HepG2 (cell line): ENCODE results near the gene DNAH9. TPM values are rescaled to one million over a fixed set of nuclear protein-coding genes. Genes with fewer than 3 reads are reported as not detected.

Experiments
- FOXK2 ChIP-seq: fragments of 450-650 bp; IDR thresholded peaks from 2 replicates; pipeline ENCODE4 v1.6.1; 2016
- HMG20B ChIP-seq: conservative IDR thresholded peaks from 2 replicates; pipeline ENCODE4 v1.6.1; 2016; ENCODE audit warnings: missing genetic modification reagents, missing compliant biosample characterization
- NFKB2 ChIP-seq: sonication (generic); formaldehyde crosslinking; IDR thresholded peaks from 2 replicates; pipeline ENCODE4 v1.4.0; 2020; ENCODE audit warnings: missing genetic modification reagents, borderline replicate concordance
- TCF7L2 ChIP-seq: IDR thresholded peaks from 2 replicates; pipeline ENCODE4 v1.6.1; 2011; ENCODE audit warnings: mild to moderate bottlenecking, low read depth, low read length, moderate library complexity
- ZFYVE20 ChIP-seq: sonication (generic); formaldehyde crosslinking; IDR thresholded peaks from 2 replicates; pipeline ENCODE4 v1.8.0; 2023; ENCODE audit warnings: low read depth, mild to moderate bottlenecking, moderate library complexity, missing genetic modification reagents, borderline replicate concordance
- ZNF101 ChIP-seq: sonication (generic); formaldehyde crosslinking; IDR thresholded peaks from 2 replicates; pipeline ENCODE4 v1.4.0; 2020; ENCODE audit warnings: mild to moderate bottlenecking, low read depth, missing genetic modification reagents, borderline replicate concordance
- ZNF33B ChIP-seq: sonication (generic); formaldehyde crosslinking; IDR thresholded peaks from 2 replicates; pipeline ENCODE4 v1.5.1; 2020; ENCODE audit warnings: mild to moderate bottlenecking, missing genetic modification reagents
- ZNF383 ChIP-seq: sonication (generic); formaldehyde crosslinking; IDR thresholded peaks from 2 replicates; pipeline ENCODE4 v1.4.0; 2020; ENCODE audit warnings: missing genetic modification reagents, mild to moderate bottlenecking, borderline replicate concordance
- polyA plus RNA-seq, 8 experiments: library from polyadenylated mRNA; depleted of rRNA in 3 of 8; stranded (reverse) in 7 of 8; unstranded in 1 of 8; fragments of >200 nt; fragmentation: Illumina TruSeq in 4 of 8; extraction: Trizol in 4 of 8; gene quantifications; 2 replicates each; pipeline versions ENCODE4 v1.2.1 to v1.2.3, GENCODE V29; 2011 to 2016; ENCODE audit warnings: low read depth in 4 of 8, missing spikeins in 1 of 8, mixed read lengths in 1 of 8; ENCODE audit not compliant: insufficient read depth in 1 of 8
- total RNA-seq, 5 experiments: library from RNA; depleted of rRNA; stranded (reverse); fragments of >200 nt; fragmentation: Illumina TruSeq; extraction: Trizol; gene quantifications; 2 replicates each; pipeline ENCODE4 v1.2.3, GENCODE V29; 2016; ENCODE audit warnings: low read depth in 1 of 5
- TF ChIP-seq, protein P1 (sequence below): sonication (generic); formaldehyde crosslinking; IDR thresholded peaks from 2 replicates; pipeline ENCODE4 v1.8.0; 2023; ENCODE audit warnings: mild to moderate bottlenecking, missing genetic modification reagents
- TF ChIP-seq, protein P2 (sequence below): sonication (generic); formaldehyde crosslinking; IDR thresholded peaks from 2 replicates; pipeline ENCODE4 v1.4.0; 2020; ENCODE audit warnings: missing genetic modification reagents
- TF ChIP-seq, protein P3 (sequence below): IDR thresholded peaks from 2 replicates; pipeline ENCODE4 v1.6.1; 2016

The DNAH9 gene
- total and polyA plus RNA-seq, 2 of the 13 experiments (the other 11 are each of a cell fraction or from before 2014, with no cell fraction given), result not detected

DNA sequence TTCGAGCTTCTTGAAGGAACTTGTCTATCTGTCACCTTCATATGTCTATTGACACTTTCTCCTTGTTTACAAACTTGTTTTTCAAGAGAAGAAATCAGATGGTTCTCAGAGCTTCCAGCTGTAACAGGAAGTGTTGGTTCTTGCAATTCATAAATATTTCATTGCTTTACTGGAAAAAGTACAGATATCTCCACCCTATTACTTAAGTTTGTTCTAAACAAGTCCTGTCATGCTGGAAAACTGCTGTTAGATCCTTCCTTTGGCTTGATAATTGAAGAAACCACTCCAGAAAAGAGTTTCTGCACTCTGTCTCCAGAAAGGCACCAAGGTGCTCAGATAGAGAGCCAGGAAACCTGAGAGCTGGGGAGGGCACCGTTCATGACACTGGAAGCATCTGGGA is 181.6 kb downstream of the DNAH9 start (continued):
- TF ChIP-seq, protein P1, sequence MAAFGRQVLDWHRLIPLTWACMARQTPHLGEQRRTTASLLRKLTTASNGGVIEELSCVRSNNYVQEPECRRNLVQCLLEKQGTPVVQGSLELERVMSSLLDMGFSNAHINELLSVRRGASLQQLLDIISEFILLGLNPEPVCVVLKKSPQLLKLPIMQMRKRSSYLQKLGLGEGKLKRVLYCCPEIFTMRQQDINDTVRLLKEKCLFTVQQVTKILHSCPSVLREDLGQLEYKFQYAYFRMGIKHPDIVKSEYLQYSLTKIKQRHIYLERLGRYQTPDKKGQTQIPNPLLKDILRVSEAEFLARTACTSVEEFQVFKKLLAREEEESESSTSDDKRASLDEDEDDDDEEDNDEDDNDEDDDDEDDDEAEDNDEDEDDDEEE (CRISPR knock-in tag), result no peak
- TF ChIP-seq, protein P2, sequence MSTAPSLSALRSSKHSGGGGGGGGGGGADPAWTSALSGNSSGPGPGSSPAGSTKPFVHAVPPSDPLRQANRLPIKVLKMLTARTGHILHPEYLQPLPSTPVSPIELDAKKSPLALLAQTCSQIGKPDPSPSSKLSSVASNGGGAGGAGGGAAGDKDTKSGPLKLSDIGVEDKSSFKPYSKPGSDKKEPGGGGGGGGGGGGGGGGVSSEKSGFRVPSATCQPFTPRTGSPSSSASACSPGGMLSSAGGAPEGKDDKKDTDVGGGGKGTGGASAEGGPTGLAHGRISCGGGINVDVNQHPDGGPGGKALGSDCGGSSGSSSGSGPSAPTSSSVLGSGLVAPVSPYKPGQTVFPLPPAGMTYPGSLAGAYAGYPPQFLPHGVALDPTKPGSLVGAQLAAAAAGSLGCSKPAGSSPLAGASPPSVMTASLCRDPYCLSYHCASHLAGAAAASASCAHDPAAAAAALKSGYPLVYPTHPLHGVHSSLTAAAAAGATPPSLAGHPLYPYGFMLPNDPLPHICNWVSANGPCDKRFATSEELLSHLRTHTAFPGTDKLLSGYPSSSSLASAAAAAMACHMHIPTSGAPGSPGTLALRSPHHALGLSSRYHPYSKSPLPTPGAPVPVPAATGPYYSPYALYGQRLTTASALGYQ (CRISPR knock-in tag), result no peak
- TF ChIP-seq ZFYVE20 (CRISPR knock-in tag) (no peak), FOXK2 (no peak), ZNF101 (no peak), HMG20B (no peak), NFKB2 (no peak), TCF7L2 (no peak), ZNF33B (CRISPR knock-in tag) (no peak), ZNF383 (no peak)
- TF ChIP-seq, protein P3, sequence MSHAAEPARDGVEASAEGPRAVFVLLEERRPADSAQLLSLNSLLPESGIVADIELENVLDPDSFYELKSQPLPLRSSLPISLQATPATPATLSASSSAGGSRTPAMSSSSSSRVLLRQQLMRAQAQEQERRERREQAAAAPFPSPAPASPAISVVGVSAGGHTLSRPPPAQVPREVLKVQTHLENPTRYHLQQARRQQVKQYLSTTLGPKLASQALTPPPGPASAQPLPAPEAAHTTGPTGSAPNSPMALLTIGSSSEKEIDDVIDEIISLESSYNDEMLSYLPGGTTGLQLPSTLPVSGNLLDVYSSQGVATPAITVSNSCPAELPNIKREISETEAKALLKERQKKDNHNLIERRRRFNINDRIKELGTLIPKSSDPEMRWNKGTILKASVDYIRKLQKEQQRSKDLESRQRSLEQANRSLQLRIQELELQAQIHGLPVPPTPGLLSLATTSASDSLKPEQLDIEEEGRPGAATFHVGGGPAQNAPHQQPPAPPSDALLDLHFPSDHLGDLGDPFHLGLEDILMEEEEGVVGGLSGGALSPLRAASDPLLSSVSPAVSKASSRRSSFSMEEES, result no peak
